Measurements from ENCODE around the gene AMDHD2. TPM values are rescaled to one million over a fixed set of nuclear protein-coding genes. Genes with fewer than 3 reads are reported as not detected.

The AMDHD2 gene
- total and polyA plus RNA-seq, 9 donors = 0.47 to 28.7 (median 25.6) TPM

DNA sequence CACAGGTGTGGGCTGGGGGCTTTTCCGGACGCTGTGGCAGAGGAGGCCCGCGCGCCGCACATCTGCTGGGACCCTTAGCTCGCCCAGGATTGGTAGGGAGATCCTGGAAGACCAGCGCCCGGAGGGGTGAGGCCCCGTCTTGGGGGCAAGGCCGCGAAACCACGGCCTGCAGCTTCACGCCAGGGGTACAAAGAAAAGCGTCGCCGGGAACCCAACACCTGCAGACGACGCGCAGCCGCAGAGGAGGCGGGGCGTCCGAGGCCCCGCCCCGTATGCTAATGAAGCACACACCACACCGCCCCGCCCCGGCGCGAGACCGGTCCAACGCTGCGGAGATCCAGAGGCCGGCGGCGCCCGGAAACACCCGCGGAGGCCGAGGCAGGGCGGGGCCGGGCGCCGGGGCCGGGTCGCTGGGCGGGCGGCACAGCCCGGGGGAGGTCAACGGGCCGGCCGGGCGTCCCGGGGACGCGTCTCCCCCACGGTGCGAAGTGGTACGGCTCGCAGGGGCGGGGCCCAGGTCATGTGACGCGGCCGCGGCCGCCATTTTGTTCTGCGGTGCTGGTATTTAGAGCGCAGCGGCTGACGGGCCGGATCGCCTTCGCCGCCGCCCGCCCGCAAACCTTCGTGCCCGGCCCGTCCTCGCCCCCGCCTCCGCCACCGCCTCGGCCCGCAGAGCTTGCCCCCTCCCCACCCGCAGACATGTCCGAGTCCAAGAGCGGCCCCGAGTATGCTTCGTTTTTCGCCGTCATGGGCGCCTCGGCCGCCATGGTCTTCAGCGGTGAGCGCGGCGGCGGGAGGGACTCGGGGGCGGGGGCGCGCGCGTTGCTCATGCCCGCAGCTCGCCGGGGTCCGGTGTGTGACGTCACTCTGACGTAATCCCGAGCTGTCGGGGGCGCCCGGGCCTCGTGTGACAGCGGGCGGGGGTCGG is 6.5 kb upstream of the AMDHD2 start, which contains the start of gene ATP6V0C:
Gene ATP6V0C (plus strand): TSS at position 548 of the 928 bp plus-strand sequence. CDS start 152 bp downstream, at position 700.
- 1 to 2% (median 1%) methylated on average over 53 to 122 of the region's 122 CpGs for WGBS, 3 donors
- intact Hi-C loops (cut with DNase I) = no loop called here
- peak within 1 kb of the TSS; percentile 94 to 96 for H3K27ac ChIP-seq
- no peaks in the 10 kb centered on the region for H3K36me3 ChIP-seq
- no peaks in the 10 kb centered on the region for H3K9me3 ChIP-seq
- H3K4me3 ChIP-seq = peak within 1 kb of the TSS; percentile 92
- H3K27me3 ChIP-seq = no peaks in the 10 kb centered on the region
- H3K4me1 ChIP-seq (ENCODE audit: insufficient read depth) = peaks cover 23% of the 10 kb centered on the region
- peak; percentile 89 to 95 (median 93) for DNase-seq
- TF ChIP-seq, protein P1, sequence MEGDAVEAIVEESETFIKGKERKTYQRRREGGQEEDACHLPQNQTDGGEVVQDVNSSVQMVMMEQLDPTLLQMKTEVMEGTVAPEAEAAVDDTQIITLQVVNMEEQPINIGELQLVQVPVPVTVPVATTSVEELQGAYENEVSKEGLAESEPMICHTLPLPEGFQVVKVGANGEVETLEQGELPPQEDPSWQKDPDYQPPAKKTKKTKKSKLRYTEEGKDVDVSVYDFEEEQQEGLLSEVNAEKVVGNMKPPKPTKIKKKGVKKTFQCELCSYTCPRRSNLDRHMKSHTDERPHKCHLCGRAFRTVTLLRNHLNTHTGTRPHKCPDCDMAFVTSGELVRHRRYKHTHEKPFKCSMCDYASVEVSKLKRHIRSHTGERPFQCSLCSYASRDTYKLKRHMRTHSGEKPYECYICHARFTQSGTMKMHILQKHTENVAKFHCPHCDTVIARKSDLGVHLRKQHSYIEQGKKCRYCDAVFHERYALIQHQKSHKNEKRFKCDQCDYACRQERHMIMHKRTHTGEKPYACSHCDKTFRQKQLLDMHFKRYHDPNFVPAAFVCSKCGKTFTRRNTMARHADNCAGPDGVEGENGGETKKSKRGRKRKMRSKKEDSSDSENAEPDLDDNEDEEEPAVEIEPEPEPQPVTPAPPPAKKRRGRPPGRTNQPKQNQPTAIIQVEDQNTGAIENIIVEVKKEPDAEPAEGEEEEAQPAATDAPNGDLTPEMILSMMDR (IDR thresholded peaks at IDR 0.05) = no peak
- peak; percentile 87 for TF ChIP-seq POLR2A (IDR thresholded peaks at IDR 0.05)

DNA sequence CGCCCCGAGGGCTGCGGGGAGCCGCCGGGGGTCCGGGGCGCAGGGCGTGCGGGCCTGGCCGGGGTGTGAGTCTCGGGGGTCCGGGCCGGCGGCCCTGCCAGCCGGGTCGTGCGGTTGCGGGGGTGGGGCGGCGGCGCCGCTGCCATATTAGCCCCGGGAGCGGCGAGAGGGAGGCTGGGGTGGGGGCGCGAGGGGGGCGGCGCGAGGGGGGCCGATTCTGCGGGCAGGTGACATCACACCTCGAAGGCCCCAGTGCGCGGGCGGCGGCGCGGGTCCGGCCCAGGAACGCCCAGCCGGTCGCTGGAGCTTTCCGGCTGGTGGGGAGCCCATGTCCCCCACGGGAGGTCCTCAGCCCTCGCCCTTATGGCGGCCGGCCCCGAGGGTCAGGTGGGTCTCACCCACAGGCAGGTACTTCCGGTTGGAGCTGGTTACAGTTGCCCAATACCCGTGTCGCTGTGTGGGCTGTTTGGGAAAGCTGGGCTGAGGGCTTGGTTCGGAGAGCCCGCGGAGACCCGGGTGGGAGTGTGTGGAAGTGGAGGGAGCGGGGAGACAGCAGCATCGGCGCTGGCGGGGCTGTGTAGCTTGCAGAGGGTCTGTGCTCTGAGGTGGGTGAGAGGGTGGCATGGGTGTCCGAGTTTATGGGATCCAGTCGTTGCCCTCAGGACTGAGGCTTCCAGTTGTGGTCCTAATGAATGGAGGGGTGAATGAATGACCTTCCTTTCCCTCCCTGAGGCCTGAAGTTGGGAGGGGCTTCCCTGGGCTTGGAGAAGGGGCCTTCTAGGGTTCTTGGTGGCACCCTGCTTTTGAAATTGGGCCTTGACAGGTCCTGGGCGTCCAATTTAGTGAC is 5.6 kb upstream of the AMDHD2 start:
- Histone ChIP-seq H3K27ac (peak overlapping the region; percentile 94 to 96), H3K9me3 (no peaks in the 10 kb centered on the region), H3K27me3 (no peaks in the 10 kb centered on the region), H3K4me1 (ENCODE audit: insufficient read depth) (peaks cover 28% of the 10 kb centered on the region), H3K36me3 (no peaks in the 10 kb centered on the region), H3K4me3 (peak overlapping the region; percentile 92)
- intact Hi-C loops (cut with DNase I) = no loop called here
- TF ChIP-seq, protein P1 (IDR thresholded peaks at IDR 0.05) = no peak
- WGBS, 3 donors = 0 to 1% (median 1%) methylated on average over 18 to 63 of the region's 63 CpGs
- peak in 3 of 5 donors; percentile 47 to 69 (median 69) for DNase-seq

GRCh38 chr16:2515180-2515851 is 4.9 kb upstream of the AMDHD2 start:
- Histone ChIP-seq H3K4me1 (ENCODE audit: insufficient read depth) (peaks cover 30% of the 10 kb centered on the region), H3K27ac (peak overlapping the region in 1 of 2 donors; percentile 96), H3K27me3 (no peaks in the 10 kb centered on the region), H3K4me3 (peak overlapping the region; percentile 92), H3K36me3 (no peaks in the 10 kb centered on the region), H3K9me3 (no peaks in the 10 kb centered on the region)
- TF ChIP-seq, protein P1 (IDR thresholded peaks at IDR 0.05) = no peak
- TF ChIP-seq POLR2A (IDR thresholded peaks at IDR 0.05) (no peak), EP300 (IDR thresholded peaks at IDR 0.05) (no peak)
- intact Hi-C loops (cut with DNase I) = no loop called here
- DNase-seq = peak in 4 of 5 donors; percentile 7 to 38 (median 26)
- WGBS, 3 donors = 21 to 26% (median 21%) methylated on average over 14 of the region's 14 CpGs

All from ovary (tissue), 9 donors.